ENCODE measurements around the gene SLC9A8. TPM values are rescaled to one million over a fixed set of nuclear protein-coding genes. Genes with fewer than 3 reads are reported as not detected.
A peak's percentile ranks its signal among the peaks of the same experiment; 100 is the strongest.

Gene SLC9A8
- total RNA-seq, 1 donor from 2014 or later, result 4.1 TPM

DNA sequence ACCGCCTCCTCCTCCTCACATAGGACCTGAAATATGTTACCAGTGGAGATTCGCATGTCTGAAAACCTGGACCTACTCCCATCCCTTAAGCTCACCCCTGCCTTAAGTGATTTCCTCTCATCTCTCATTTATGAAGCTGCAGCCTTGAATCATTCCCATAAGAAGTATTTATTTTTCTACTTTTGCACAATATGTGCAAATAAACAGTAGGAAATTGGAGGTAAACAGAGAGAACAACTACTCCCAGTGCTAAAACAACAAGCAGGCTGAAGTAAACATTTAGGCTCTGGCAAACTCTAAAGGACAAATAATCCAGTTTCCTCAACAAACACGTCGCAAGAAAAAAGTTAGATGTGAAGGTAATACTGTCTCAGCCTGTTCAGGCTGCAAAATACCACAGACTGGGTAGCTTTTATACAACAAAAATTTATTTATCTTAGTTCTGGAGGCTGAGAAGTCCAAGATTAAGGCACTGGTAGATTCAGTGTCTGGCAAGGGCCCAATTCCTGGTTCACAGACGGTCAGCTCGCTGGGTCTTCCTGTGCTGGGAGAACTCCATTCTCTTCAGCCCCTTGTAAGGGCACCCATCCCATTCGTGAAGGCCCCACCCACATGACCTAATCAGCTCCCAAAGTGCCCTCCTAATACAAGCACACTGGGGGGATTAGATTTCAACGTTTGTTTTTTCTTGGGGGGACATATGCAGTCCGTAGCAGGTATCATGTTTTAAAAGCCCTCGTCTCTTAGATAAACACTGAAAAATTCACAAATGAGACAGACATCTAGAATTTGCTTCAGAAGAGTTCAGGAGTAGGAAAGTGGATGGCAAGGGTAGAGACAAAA, 87.1 kb downstream of the SLC9A8 start:
- H3K27me3 Mint-ChIP-seq (ENCODE audit: insufficient read depth, low read depth), result peaks cover 4% of the 10 kb centered on the region
- Histone ChIP-seq H3K9me3 (ENCODE audit: low read depth) (no peaks in the 10 kb centered on the region), H2AFZ (replicated peaks) (no peak overlapping the region), H3K4me3 (no peak overlapping the region), H3F3A (ENCODE audit: low read depth) (no peaks in the 10 kb centered on the region), H3K79me2 (ENCODE audit: low read depth) (no peaks in the 10 kb centered on the region), H3K4me2 (no peak overlapping the region), H3K27ac (no peak overlapping the region), H3K36me3 (no peaks in the 10 kb centered on the region), H3K27me3 (no peaks in the 10 kb centered on the region), H3K4me1 (no peaks in the 10 kb centered on the region), H4K20me1 (ENCODE audit: low read depth) (no peaks in the 10 kb centered on the region), H3K9ac (no peak overlapping the region)
- H3K36me3 Mint-ChIP-seq, result peaks cover under 1% of the 10 kb centered on the region
- no peaks in the 10 kb centered on the region for H3K9me3 Mint-ChIP-seq
- peak overlapping the region; percentile 68 for H3K27ac Mint-ChIP-seq
- TF ChIP-seq EZH2 (IDR thresholded peaks at IDR 0.05) (no peak), EZH2phosphoT487 (IDR thresholded peaks at IDR 0.05) (no peak), CTCF (IDR thresholded peaks at IDR 0.05) (no peak)
- H3K4me1 Mint-ChIP-seq, result no peaks in the 10 kb centered on the region
- no peak overlapping the region for H3K4me3 Mint-ChIP-seq
- no peak for DNase-seq (ENCODE audit: low spot score)

- DNase-seq (ENCODE audit: low spot score), result no peak
- Mint-ChIP-seq H3K27ac (no peak overlapping the region), H3K4me1 (no peaks in the 10 kb centered on the region), H3K4me3 (no peak overlapping the region), H3K36me3 (peaks cover 3% of the 10 kb centered on the region), H3K27me3 (ENCODE audit: insufficient read depth, low read depth) (no peaks in the 10 kb centered on the region), H3K9me3 (no peaks in the 10 kb centered on the region)
- H3K9ac ChIP-seq, result no peak overlapping the region
- no peaks in the 10 kb centered on the region for H3K9me3 ChIP-seq (ENCODE audit: low read depth)
- no peaks in the 10 kb centered on the region for H3K36me3 ChIP-seq
- H3K4me3 ChIP-seq, result no peak overlapping the region
- no peaks in the 10 kb centered on the region for H3F3A ChIP-seq (ENCODE audit: low read depth)
- H4K20me1 ChIP-seq (ENCODE audit: low read depth), result no peaks in the 10 kb centered on the region
- no peaks in the 10 kb centered on the region for H3K27me3 ChIP-seq
- no peak for TF ChIP-seq EZH2 (IDR thresholded peaks at IDR 0.05)
- no peak for TF ChIP-seq EZH2phosphoT487 (IDR thresholded peaks at IDR 0.05)
- no peak for TF ChIP-seq CTCF (IDR thresholded peaks at IDR 0.05)
- H2AFZ ChIP-seq (replicated peaks), result no peak overlapping the region
- H3K4me1 ChIP-seq, result no peaks in the 10 kb centered on the region
- H3K27ac ChIP-seq, result no peak overlapping the region
- H3K4me2 ChIP-seq, result no peak overlapping the region
- H3K79me2 ChIP-seq (ENCODE audit: low read depth), result no peaks in the 10 kb centered on the region
Observed at GRCh38 chr20:49901588-49901987, 89.0 kb downstream of the SLC9A8 start.

DNA sequence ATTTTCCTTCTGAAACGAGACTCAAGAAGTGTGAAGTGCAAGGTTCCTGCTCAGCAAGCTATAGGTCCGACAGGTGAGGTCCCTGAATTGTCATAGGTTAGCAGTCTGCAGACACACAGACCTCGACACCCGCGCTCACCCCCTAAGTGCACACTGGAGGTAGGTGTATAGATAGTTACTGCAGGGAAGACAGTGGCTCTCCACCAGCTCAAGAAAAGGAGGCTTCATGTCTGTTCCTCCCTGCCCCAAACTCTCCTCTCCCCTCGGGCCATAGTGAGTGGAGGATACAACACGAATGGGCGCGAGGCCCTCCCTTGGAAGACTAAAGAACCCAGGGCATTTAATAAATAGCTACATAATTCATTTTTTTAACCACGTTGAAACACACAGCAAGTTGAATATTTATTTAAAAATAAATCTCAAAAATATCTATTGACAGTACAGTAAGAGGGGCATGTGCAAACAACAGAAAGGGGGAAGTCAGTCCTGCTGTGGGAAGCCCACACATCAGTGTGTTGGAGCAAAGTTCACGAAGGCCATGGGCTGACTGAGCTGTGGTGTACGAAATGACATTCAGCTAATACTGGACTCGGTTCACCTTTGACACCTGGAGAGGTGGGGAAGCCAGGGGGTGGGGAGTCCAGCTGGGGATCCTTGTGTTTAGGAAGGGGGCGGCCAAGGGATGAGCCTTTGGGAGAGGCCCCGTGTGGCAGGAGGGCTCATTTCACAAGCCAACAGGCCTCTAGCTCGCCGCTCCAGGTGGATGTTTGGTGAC, 92.0 kb downstream of the SLC9A8 start:
- no peak overlapping the region for H2AFZ ChIP-seq (replicated peaks)
- H3K27ac Mint-ChIP-seq, result no peak overlapping the region

More for the DNA sequence above, 92.0 kb downstream of the SLC9A8 start:
- Mint-ChIP-seq H3K36me3 (peaks cover 5% of the 10 kb centered on the region), H3K27me3 (ENCODE audit: insufficient read depth, low read depth) (peaks cover 2% of the 10 kb centered on the region), H3K4me1 (peaks cover 5% of the 10 kb centered on the region), H3K4me3 (no peak overlapping the region), H3K9me3 (no peaks in the 10 kb centered on the region)
- no peak for DNase-seq (ENCODE audit: low spot score)
- H4K20me1 ChIP-seq (ENCODE audit: low read depth), result peaks cover 10% of the 10 kb centered on the region
- no peaks in the 10 kb centered on the region for H3K36me3 ChIP-seq
- no peak overlapping the region for H3K9ac ChIP-seq
- no peak for TF ChIP-seq EZH2phosphoT487 (IDR thresholded peaks at IDR 0.05)
- TF ChIP-seq EZH2 (IDR thresholded peaks at IDR 0.05), result no peak
- TF ChIP-seq CTCF (IDR thresholded peaks at IDR 0.05), result no peak
- H3K27me3 ChIP-seq, result no peaks in the 10 kb centered on the region
- H3K9me3 ChIP-seq (ENCODE audit: low read depth), result no peaks in the 10 kb centered on the region
- H3K4me1 ChIP-seq, result no peaks in the 10 kb centered on the region
- no peak overlapping the region for H3K4me3 ChIP-seq
- H3K27ac ChIP-seq, result no peak overlapping the region
- no peaks in the 10 kb centered on the region for H3F3A ChIP-seq (ENCODE audit: low read depth)
- no peak overlapping the region for H3K4me2 ChIP-seq
- H3K79me2 ChIP-seq (ENCODE audit: low read depth), result peaks cover 9% of the 10 kb centered on the region
